Keratinocyte (primary cell): ENCODE results near the gene CNGA2.

Experiments used
- CTCF ChIP-seq, 3 experiments: IDR thresholded peaks in 1 of 3; conservative IDR thresholded peaks in 1 of 3; optimal IDR thresholded peaks in 1 of 3; 2 replicates in 2 of 3; 3 replicates in 1 of 3; pipeline versions ENCODE3 to v1.5.1; 2011; ENCODE audit warnings: low read length in 3 of 3, mild to moderate bottlenecking in 3 of 3, moderate library complexity in 2 of 3, control low read depth in 1 of 3, inconsistent platforms in 1 of 3; ENCODE audit not compliant: insufficient read depth in 2 of 3; ENCODE audit errors: extremely low read depth in 1 of 3
- EZH2 ChIP-seq: IDR thresholded peaks from one replicate; pipeline ENCODE4 v1.6.1; 2012; ENCODE audit warnings: inconsistent platforms, mild to moderate bottlenecking, low read length, moderate library complexity

- peak; percentile 72 to 94 (median 93) for TF ChIP-seq CTCF (optimal IDR thresholded peaks at IDR 0.05 in 1 of 3, IDR thresholded peaks at IDR 0.05 in 1 of 3, conservative IDR thresholded peaks at IDR 0.05 in 1 of 3; ENCODE audit: extremely low read depth in 1 of 3, insufficient read depth in 2 of 3, low read length in 3 of 3)
- TF ChIP-seq EZH2, result no peak
Observed at GRCh38 chrX:151753313-151754046, 18.9 kb downstream of the CNGA2 start.
